HG03139 (cell line): Measurements from ENCODE around the gene CARHSP1.
"Not testable (repeated sequence)": the region's sequence is repeated elsewhere in the genome, so short reads cannot be mapped to it uniquely, and the experiment has no call there.

Experiments
- ATAC-seq: cut with Tn5 transposase; IDR thresholded peaks from one replicate; pipeline ENCODE4 v1.9.1; 2021; ENCODE audit not compliant: unreplicated experiment

The CARHSP1 gene

DNA sequence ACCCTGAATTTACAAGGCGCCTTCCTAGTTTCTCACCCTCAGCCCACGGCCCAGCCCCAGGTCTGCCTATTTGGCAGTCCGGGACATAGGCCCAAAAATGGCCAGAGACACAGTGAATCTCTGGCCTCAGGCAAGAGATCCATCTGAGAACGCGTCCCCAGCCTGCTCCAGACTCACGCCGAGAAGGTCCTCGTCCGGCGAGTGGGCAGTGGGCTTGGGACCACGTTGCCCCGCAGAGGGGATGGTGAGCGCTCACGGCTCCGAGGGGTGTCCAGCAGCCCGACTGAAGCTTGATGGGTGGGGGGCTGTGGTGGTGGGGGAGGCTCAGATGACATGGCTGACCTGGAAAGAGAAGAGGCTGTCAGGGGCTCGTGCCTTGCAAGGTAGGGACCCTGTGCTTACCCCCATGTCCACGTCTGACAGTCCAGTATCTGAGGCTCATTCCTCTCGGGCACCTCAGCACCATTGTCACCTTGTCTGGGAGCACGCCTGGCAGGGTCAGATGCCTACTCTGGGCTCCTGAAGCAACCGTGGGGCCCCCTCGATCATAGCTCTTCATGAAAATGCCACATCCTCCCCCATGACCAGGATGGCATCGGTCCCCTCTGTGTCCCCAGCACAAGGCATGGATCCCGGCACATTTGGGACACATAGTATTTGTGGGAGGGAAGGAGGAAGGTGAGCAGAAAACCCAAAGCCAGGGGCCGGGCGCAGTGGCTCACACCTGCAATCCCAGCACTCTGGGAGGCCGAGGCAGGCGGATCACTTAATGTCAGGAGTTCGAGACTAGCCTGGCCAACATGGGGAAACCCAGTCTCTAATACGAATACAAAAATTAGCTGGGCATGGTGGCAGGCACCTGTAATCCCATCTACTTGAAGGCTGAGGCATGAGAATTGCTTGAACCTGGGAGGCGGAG lies 9.6 kb downstream of the CARHSP1 start:
- ATAC-seq, result no peak

- ATAC-seq, result no peak
Measured at GRCh38 chr16:8855972-8856371, 12.8 kb downstream of the CARHSP1 start.

DNA sequence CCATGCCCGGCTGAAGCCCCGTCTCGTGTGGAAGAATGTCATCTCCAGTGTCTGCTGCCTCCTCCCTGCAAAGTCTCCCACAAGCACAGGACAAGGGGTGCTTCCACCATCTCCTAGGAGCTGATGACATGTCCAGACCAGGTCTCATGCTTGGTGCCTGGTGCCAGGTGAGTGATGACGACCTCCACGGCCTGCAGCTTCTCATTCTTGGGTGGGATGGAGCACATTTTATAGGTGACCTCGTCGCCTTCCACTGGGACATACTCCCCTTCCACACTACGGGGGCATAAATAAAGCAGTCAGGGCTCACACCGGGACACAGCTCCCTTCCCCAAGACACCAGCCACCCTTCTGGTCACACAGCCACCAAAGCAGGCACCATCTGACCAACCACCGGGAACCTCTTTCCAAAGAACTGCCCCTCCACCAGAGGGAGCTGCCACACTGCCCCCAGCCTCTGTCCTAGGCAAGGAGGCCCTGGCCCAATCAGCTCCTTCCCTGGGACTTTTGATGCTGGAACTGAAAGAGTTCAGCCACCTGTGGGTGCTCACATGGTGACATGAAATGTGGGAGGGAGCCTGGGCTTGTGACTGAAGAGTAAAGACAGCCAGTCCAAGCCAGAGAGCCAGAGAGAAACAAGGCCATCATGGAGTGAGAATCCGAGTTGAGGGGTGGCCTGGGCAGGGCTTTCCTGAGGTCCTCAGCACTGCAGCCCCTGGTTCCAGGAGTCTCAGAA lies 13.6 kb downstream of the CARHSP1 start:
- ATAC-seq, result no peak

DNA sequence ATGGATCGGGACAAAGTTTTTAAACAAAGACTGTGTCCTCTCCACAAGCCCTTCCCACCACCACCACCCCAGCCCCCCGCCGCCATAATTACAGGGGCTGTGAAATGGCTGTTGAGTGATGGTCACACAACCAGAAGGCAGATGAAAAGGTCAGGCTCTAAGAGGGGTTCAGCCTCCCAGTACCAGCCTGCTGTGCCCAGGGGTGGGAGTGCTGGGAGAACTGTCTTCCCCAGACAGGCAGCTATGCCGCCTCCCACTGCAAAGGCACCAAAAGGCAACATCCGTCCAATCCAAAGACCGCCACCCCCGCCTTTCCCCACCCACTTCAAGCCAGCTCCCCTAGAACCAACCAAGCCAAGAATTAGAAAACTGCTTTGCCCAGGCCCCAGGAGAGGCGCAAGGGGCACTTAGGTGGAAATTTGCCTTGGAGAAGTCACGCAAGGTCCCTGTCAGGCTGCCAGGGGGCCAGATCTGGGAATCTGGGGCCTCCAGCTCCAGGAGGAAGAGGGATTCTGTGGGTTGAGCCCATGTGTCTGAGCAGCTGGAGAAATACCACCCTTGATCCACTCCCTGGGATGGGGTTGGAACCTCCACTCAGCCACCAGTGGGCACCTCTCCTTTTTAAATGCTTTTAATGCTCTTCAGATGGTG lies 14.4 kb downstream of the CARHSP1 start:
- no peak for ATAC-seq

DNA sequence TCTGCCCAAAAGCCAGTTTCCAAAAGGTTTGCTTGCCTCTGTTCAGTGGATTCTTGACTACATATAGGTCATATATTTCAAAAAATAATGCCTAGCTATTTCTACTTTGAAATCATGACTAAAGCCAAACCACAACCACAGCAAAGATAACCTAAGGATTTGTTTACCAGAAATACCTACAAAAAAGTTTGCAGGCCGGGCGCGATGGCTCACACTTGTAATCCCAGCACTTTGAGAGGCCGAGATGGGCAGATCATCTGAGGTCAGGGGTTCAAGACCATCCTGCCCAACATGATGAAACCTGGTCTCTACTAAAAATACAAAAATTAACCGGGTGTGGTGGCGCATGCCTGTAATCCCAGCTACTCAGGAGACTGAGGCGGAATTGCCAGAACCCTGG lies 15.2 kb downstream of the CARHSP1 start:
- ATAC-seq, result no peak

GRCh38 chr16:8853150-8853549 lies 15.7 kb downstream of the CARHSP1 start:
- no peak for ATAC-seq

DNA sequence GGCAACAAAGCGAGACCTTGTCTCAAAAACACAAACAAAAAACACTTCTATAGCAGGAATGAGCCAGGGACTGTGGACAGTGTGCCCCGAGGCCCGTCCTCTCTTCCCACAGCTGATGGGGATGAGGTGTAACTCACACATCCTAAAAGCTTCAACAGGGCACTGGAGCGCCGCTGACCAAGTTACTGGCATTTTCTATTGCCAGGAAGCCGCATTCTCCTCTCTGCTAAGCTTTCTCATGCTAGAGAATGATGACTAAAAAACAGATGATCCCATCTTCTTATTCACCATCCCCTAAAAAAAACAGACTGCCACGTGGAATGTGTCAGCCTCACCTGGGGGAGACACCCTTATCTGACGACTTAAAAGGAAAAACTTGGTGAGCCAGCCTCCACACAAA lies 16.3 kb downstream of the CARHSP1 start:
- no peak for ATAC-seq

DNA sequence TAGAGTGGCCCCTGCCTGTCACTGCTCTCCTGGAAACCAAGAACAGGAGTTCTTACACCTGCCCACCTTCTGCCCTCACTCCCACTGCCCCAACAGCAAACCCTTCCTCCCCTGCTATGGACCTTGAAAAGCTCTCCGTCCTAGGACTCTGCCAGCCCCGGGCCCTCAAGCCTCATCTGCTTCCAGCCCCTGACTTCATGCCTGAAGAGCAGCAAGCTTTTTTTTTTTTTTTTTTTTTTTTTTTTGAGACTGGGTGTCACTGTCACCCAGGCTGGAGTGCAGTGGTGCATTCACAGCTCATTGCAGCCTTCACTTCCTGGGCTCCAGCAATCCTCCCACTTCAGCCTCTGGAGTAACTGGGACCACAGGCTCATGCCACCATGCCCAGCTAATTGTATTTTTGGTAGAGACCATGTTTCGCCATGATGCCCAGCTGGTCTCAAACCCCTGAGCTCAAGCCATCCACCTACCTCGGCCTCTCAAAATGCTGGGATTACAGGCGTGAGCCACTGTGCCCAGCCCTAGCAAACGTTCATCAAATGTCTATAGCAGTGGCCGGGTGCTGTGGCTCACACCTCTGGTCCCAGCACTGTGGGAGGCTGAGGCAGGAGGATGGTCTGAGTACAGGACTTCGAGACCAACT lies 16.9 kb downstream of the CARHSP1 start:
- no peak for ATAC-seq

DNA sequence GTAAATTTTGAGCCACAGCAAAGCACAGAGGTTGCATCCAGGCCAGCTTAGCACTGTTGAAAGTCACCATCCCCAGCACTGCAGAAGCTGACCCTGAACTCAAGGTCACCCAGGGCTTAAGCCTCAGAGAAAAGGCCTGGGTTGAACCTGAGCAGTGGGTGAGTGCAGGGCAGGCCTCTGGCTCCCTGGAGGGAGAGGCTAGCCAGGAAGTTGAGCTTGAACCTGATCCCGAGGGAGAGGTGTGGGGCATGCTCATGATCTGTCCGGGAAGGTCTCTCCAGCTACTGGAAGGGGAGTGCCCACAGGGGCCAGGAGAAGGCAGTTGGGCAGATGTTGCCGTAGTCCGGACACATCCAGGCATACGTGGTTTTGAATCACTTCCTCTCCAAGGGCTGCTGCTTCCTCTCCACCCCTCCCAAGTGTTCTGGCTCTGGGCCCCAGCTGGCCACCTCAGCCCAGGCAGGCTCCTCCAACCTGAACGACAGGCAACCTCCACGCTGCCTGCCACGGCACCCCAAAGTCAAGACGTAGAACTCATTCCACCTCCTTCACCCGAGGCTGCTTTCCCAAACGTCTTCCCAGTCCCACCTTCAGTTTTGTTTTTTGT lies 18.4 kb downstream of the CARHSP1 start:
- no peak for ATAC-seq

DNA sequence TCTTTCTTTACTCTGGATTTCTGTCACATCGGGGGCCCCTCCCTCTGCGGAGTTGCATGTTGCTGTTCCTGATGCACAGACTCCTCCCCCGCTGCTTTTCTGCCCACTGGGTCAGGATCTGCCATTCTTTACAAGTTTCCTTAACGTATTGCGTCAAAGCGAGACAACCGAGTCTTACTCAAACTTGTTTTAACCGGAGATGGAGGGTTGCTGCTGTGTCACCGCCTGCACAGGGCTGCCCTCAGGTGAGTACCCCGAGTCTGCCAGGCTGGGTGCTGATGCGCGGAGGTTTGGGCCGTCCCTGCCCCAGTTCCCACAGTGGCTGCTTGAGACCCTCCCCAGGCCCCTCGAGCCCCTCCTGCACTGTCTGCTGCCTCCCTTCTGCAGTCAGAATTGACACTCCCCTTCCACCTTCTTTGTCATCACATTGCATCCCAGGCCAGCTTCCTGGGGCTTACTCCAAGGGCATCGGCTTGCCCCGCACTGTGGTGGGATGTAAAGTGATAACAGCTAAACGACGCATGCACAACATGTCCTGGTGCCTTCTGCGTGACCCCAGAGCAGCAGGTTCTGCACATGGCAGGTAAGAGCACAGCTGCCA lies 19.3 kb downstream of the CARHSP1 start:
- ATAC-seq, result no peak

- no peak for ATAC-seq
Measured at GRCh38 chr16:8848939-8849391, 19.8 kb downstream of the CARHSP1 start.

GRCh38 chr16:8848231-8848938 lies 20.4 kb downstream of the CARHSP1 start:
- ATAC-seq, result no peak

DNA sequence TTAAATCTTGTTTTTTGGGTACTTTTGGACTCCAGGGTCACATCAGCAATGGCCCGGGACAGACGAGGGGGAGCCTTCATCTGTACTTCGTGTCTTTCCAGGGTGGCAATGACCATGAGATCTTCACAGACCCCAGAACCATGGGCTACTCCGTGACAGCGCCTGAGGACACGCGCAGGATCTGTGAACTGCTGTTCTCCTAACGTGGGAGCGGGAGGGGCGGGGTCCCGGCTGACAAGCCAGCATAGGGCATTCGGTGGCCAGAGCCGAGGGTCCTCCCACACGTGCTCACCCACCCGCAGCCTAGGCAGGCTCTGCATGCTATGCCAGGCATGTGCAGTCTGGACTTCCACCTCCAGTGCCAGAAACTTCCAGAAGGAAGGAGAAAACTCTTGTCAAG lies 21.2 kb downstream of the CARHSP1 start:
- ATAC-seq, result no peak

GRCh38 chr16:8847145-8847544 lies 21.7 kb downstream of the CARHSP1 start:
- no peak for ATAC-seq

- no peak for ATAC-seq
Measured at GRCh38 chr16:8846401-8846932, 22.3 kb downstream of the CARHSP1 start.

DNA sequence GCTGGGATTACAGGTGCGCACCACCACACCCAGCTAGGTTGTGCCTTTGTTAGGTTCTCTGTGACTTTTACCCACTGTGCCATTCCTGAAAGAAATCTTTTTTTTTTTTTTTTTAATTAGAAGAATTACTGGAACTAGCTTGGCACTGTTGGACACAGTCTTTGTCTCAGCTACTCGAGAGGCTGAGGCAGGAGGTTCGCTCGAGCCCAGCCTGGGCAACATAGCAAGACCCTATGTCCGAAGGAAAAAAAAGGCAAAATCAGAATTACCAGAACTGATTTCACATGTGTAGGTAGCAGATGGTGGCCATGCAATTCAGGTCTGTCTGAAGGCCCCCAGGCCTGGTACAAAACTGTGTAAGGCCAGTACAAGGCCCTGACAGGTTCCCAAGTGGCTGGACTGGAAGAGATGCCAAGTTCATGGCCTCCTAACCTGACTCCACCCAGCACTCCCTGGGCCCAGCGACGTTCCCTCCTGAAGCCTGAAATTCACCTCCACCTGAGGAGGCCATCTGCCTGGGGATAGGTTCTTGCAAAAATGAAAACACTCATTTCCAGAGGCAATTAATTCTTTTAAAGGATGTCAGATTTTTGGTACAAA lies 23.0 kb downstream of the CARHSP1 start:
- no peak for ATAC-seq

DNA sequence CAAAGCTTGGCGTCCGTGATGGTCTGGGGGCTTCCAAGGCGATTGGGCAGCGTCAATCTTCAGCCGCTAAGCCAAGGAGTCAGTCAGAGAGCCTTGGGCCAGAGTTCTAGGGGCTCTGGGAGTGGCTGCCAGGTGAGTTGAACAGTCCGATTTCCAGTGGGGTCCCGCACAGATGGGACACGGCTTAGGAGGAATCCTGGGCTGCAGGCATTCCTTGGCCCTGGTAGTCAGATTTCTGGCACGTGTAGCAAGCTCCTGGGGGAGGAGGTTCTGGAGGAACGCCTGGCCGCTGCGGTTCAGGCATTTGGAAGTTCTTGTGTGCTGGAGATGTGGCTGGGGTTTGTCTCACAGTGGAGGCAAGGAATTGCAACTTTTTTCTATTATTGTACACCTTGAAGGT lies 25.5 kb downstream of the CARHSP1 start:
- ATAC-seq, result not testable (repeated sequence)

GRCh38 chr16:8842016-8842415 lies 26.8 kb downstream of the CARHSP1 start:
- not testable (repeated sequence) for ATAC-seq

GRCh38 chr16:8837594-8837993 lies 31.2 kb downstream of the CARHSP1 start:
- ATAC-seq, result not testable (repeated sequence)
